SK-N-SH (cell line): ENCODE data around the gene CCR5AS.

ENCODE experiments used
- CTCF ChIA-PET: fragments of 300-600, 350-600 bp; formaldehyde crosslinking; extraction: SDS; loops from one replicate; lab custom pipeline; 2021; lab: Yijun Ruan, JAX
- POLR2A ChIA-PET: fragments of 350-600 bp; sonication (Branson Sonifier 250); formaldehyde crosslinking; extraction: SDS; loops from one replicate; lab custom pipeline; 2020; ENCODE audit warnings: antibody characterized with exemption, inconsistent platforms; lab: Yijun Ruan, JAX
- DNase-seq: peaks from one replicate; pipeline ENCODE4 v3.0.0; 2012
- H2AFZ ChIP-seq: fragments of 200-600 bp; sonication (generic); 2 replicates; pipeline ENCODE4 v1.8.1; 2016; ENCODE audit warnings: antibody characterized with exemption, mild to moderate bottlenecking, low read depth
- H3F3A ChIP-seq: fragments of 200-600 bp; sonication (generic); replicated peaks from 2 replicates; pipeline ENCODE3; 2016; ENCODE audit warnings: antibody characterized with exemption, mild to moderate bottlenecking; ENCODE audit not compliant: insufficient read depth
- H3K27ac ChIP-seq, 2 experiments: fragments of 200-500 bp in 1 of 2; fragments of 200-600 bp in 1 of 2; sonication (Bioruptor generic) in 1 of 2; sonication (generic), shearing (Covaris generic) in 1 of 2; 2 replicates each; pipeline versions ENCODE4 v1.5.1 to v1.6.1; 2014 to 2016; ENCODE audit warnings: low read depth in 2 of 2, inconsistent platforms in 1 of 2, low read length in 1 of 2, mild to moderate bottlenecking in 1 of 2, mixed read lengths in 1 of 2
- H3K27me3 ChIP-seq: fragments of 200-600 bp; sonication (generic), shearing (Covaris generic); 2 replicates; pipeline ENCODE4 v1.6.1; 2016; ENCODE audit warnings: mixed run types; ENCODE audit not compliant: insufficient read depth
- H3K36me3 ChIP-seq, 2 experiments: fragments of 200-500 bp in 1 of 2; fragments of 200-600 bp in 1 of 2; sonication (Bioruptor generic) in 1 of 2; sonication (generic) in 1 of 2; replicated peaks in 1 of 2; 2 replicates each; pipeline versions ENCODE3 to v1.5.1; 2014 to 2016; ENCODE audit warnings: low read length in 1 of 2, mild to moderate bottlenecking in 1 of 2; ENCODE audit not compliant: insufficient read depth in 2 of 2, control insufficient read depth in 1 of 2
- H3K4me1 ChIP-seq, 2 experiments: fragments of 200-500 bp in 1 of 2; fragments of 200-600 bp in 1 of 2; sonication (Bioruptor generic) in 1 of 2; sonication (generic), shearing (Covaris generic) in 1 of 2; 2 replicates each; pipeline versions ENCODE4 v1.5.1 to v1.6.1; 2014 to 2016; ENCODE audit warnings: low read depth in 1 of 2, low read length in 1 of 2, mixed run types in 1 of 2; ENCODE audit not compliant: insufficient read depth in 2 of 2, control insufficient read depth in 1 of 2
- H3K4me2 ChIP-seq: fragments of 200-600 bp; sonication (generic), shearing (Covaris generic); 2 replicates; pipeline ENCODE4 v1.6.1; 2017; ENCODE audit warnings: mixed run types
- H3K4me3 ChIP-seq, 2 experiments: fragments of 200-500 bp in 1 of 2; fragments of 200-600 bp in 1 of 2; sonication (Bioruptor generic) in 1 of 2; sonication (generic), shearing (Covaris generic) in 1 of 2; 2 replicates each; pipeline versions ENCODE4 v1.5.1 to v1.8.1; 2014 to 2016; ENCODE audit warnings: low read depth in 2 of 2, inconsistent platforms in 1 of 2, low read length in 1 of 2, mild to moderate bottlenecking in 1 of 2, mixed read lengths in 1 of 2, moderate library complexity in 1 of 2
- H3K79me2 ChIP-seq: fragments of 200-600 bp; sonication (generic); 2 replicates; pipeline ENCODE4 v1.8.1; 2017; ENCODE audit warnings: mild to moderate bottlenecking; ENCODE audit not compliant: insufficient read depth
- H3K9ac ChIP-seq: fragments of 200-600 bp; sonication (generic); 2 replicates; pipeline ENCODE4 v1.6.1; 2017; ENCODE audit warnings: mixed run types
- H3K9me2 ChIP-seq: fragments of 200-600 bp; sonication (generic); 2 replicates; pipeline ENCODE4 v1.6.1; 2017; ENCODE audit warnings: mixed run types
- H3K9me3 ChIP-seq: fragments of 200-600 bp; sonication (generic); 2 replicates; pipeline ENCODE4 v1.6.1; 2017; ENCODE audit warnings: mixed run types, mild to moderate bottlenecking, moderate library complexity
- H4K20me1 ChIP-seq: fragments of 200-600 bp; sonication (generic); 2 replicates; pipeline ENCODE4 v1.6.1; 2017; ENCODE audit warnings: mild to moderate bottlenecking, mixed run types; ENCODE audit not compliant: insufficient read depth
- EP300 ChIP-seq, 2 experiments: IDR thresholded peaks; 2 replicates each; pipeline versions ENCODE4 v1.4.0 to v1.6.1; 2012; ENCODE audit warnings: borderline replicate concordance in 1 of 2, low read depth in 1 of 2, low read length in 1 of 2
- EZH2phosphoT487 ChIP-seq: fragments of 200-600 bp; sonication (generic); IDR thresholded peaks from 2 replicates; pipeline ENCODE4 v1.6.1; 2017; ENCODE audit warnings: low read depth, mixed run types, mild to moderate bottlenecking, antibody characterized with exemption, moderate library complexity, borderline replicate concordance
- FOXJ3 ChIP-seq: sonication (generic); formaldehyde crosslinking; IDR thresholded peaks from 2 replicates; pipeline ENCODE4 v1.5.1; 2020; ENCODE audit warnings: mild to moderate bottlenecking, missing genetic modification reagents
- MEF2A ChIP-seq: IDR thresholded peaks from 2 replicates; pipeline ENCODE4 v1.4.0; 2012; ENCODE audit warnings: low read depth, borderline replicate concordance
- MXI1 ChIP-seq: IDR thresholded peaks from 2 replicates; pipeline ENCODE4 v1.6.1; 2012; ENCODE audit warnings: mild to moderate bottlenecking, low read depth, low read length, improper control_type of control experiment
- RCOR1 ChIP-seq: fragments of 150-350 bp; IDR thresholded peaks from 2 replicates; pipeline ENCODE4 v1.6.1; 2017; ENCODE audit warnings: antibody characterized with exemption, low read length
- RXRA ChIP-seq: IDR thresholded peaks from 2 replicates; pipeline ENCODE4 v1.4.0; 2012; ENCODE audit warnings: low read depth, mild to moderate bottlenecking, borderline replicate concordance
- SIN3A ChIP-seq: IDR thresholded peaks from 2 replicates; pipeline ENCODE4 v1.6.1; 2012; ENCODE audit warnings: low read depth, mild to moderate bottlenecking, low read length, moderate library complexity, borderline replicate concordance
- SMC3 ChIP-seq: IDR thresholded peaks from 2 replicates; pipeline ENCODE4 v1.6.1; 2012; ENCODE audit warnings: low read depth, low read length, improper control_type of control experiment
- TAF1 ChIP-seq: IDR thresholded peaks from 2 replicates; pipeline ENCODE4 v1.6.1; 2012; ENCODE audit warnings: low read depth, mild to moderate bottlenecking, low read length, moderate library complexity, borderline replicate concordance
- TCF12 ChIP-seq: IDR thresholded peaks from 2 replicates; pipeline ENCODE4 v1.4.0; 2012
- USF1 ChIP-seq: IDR thresholded peaks from 2 replicates; pipeline ENCODE4 v1.4.0; 2012; ENCODE audit warnings: low read depth, borderline replicate concordance
- YY1 ChIP-seq: IDR thresholded peaks from 2 replicates; pipeline ENCODE4 v1.4.0; 2012; ENCODE audit warnings: low read depth, mild to moderate bottlenecking
- ZBTB33 ChIP-seq: IDR thresholded peaks from 2 replicates; pipeline ENCODE4 v1.4.0; 2012; ENCODE audit warnings: low read depth, borderline replicate concordance
- WGBS: methylation state at CpG from one replicate; pipeline ENCODE4 v1.1.6; 2017; ENCODE audit warnings: low lambda C conversion rate; 5-methylcytosine and 5-hydroxymethylcytosine counted together
- TF ChIP-seq, protein P1 (sequence below): fragments of 200-600 bp; sonication (generic); IDR thresholded peaks from 2 replicates; pipeline ENCODE4 v1.6.1; 2017; ENCODE audit warnings: antibody characterized with exemption, mild to moderate bottlenecking, moderate library complexity
- TF ChIP-seq, protein P2 (sequence below): fragments of 150-350 bp; IDR thresholded peaks from 2 replicates; pipeline ENCODE4 v1.6.1; 2017; ENCODE audit warnings: antibody characterized with exemption, low read length, low read depth, borderline replicate concordance
- TF ChIP-seq, protein P3 (sequence below): IDR thresholded peaks from 2 replicates; pipeline ENCODE4 v1.4.0; 2012; ENCODE audit warnings: low read depth

The CCR5AS gene

GRCh38 chr3:46335541-46335940 is 71.3 kb downstream of the CCR5AS start:
- no peak overlapping the region for H3K4me3 ChIP-seq
- H3K9me3 ChIP-seq: no peaks in the 10 kb centered on the region
- 2% methylated on average over 3 of the region's 3 CpGs for WGBS
- no peak overlapping the region for H2AFZ ChIP-seq
- H3F3A ChIP-seq: no peaks in the 10 kb centered on the region
- no peak overlapping the region for H3K9ac ChIP-seq
- no peaks in the 10 kb centered on the region for H3K79me2 ChIP-seq
- H3K27me3 ChIP-seq: no peaks in the 10 kb centered on the region; the same call in 1 of the 2 replicates
- TF ChIP-seq EP300 (IDR thresholded peaks at IDR 0.05; ENCODE audit: borderline replicate concordance in 1 of 2, low read depth in 1 of 2, low read length in 1 of 2) (no peak), MEF2A (no peak), RCOR1 (no peak), TCF12 (no peak), SMC3 (no peak), EZH2phosphoT487 (no peak)
- TF ChIP-seq, protein P1, sequence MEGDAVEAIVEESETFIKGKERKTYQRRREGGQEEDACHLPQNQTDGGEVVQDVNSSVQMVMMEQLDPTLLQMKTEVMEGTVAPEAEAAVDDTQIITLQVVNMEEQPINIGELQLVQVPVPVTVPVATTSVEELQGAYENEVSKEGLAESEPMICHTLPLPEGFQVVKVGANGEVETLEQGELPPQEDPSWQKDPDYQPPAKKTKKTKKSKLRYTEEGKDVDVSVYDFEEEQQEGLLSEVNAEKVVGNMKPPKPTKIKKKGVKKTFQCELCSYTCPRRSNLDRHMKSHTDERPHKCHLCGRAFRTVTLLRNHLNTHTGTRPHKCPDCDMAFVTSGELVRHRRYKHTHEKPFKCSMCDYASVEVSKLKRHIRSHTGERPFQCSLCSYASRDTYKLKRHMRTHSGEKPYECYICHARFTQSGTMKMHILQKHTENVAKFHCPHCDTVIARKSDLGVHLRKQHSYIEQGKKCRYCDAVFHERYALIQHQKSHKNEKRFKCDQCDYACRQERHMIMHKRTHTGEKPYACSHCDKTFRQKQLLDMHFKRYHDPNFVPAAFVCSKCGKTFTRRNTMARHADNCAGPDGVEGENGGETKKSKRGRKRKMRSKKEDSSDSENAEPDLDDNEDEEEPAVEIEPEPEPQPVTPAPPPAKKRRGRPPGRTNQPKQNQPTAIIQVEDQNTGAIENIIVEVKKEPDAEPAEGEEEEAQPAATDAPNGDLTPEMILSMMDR: no peak
- TF ChIP-seq, protein P2, sequence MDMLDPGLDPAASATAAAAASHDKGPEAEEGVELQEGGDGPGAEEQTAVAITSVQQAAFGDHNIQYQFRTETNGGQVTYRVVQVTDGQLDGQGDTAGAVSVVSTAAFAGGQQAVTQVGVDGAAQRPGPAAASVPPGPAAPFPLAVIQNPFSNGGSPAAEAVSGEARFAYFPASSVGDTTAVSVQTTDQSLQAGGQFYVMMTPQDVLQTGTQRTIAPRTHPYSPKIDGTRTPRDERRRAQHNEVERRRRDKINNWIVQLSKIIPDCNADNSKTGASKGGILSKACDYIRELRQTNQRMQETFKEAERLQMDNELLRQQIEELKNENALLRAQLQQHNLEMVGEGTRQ: no peak
- H3K4me1 ChIP-seq: no peaks in the 10 kb centered on the region
- POLR2A ChIA-PET: no interaction called here
- H4K20me1 ChIP-seq: no peaks in the 10 kb centered on the region
- no peak overlapping the region for H3K27ac ChIP-seq
- no peak for DNase-seq
- CTCF ChIA-PET: no interaction called here
- no peaks in the 10 kb centered on the region for H3K9me2 ChIP-seq
- H3K36me3 ChIP-seq: no peaks in the 10 kb centered on the region
- H3K4me2 ChIP-seq: no peak overlapping the region

GRCh38 chr3:46334741-46335478 is 72.0 kb downstream of the CCR5AS start:
- H3F3A ChIP-seq: no peaks in the 10 kb centered on the region
- no peaks in the 10 kb centered on the region for H3K4me1 ChIP-seq
- H3K4me3 ChIP-seq: no peak overlapping the region
- no peak overlapping the region for H3K27ac ChIP-seq
- no peak for DNase-seq
- no peaks in the 10 kb centered on the region for H3K36me3 ChIP-seq
- H2AFZ ChIP-seq: no peak overlapping the region
- H3K27me3 ChIP-seq: no peaks in the 10 kb centered on the region; the same call in 1 of the 2 replicates
- WGBS: 9% methylated on average over 4 of the region's 4 CpGs
- no peak overlapping the region for H3K4me2 ChIP-seq
- no peaks in the 10 kb centered on the region for H4K20me1 ChIP-seq
- H3K9ac ChIP-seq: no peak overlapping the region
- H3K9me3 ChIP-seq: no peaks in the 10 kb centered on the region
- H3K9me2 ChIP-seq: no peaks in the 10 kb centered on the region
- ChIA-PET POLR2A (no interaction called here), CTCF (no interaction called here)
- H3K79me2 ChIP-seq: no peaks in the 10 kb centered on the region
- TF ChIP-seq RXRA (no peak), RCOR1 (no peak), TCF12 (no peak), FOXJ3 (CRISPR knock-in tag) (no peak), SIN3A (no peak), MXI1 (no peak), USF1 (no peak), ZBTB33 (no peak), YY1 (no peak), TAF1 (no peak)
- TF ChIP-seq, protein P3, sequence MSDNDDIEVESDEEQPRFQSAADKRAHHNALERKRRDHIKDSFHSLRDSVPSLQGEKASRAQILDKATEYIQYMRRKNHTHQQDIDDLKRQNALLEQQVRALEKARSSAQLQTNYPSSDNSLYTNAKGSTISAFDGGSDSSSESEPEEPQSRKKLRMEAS: no peak
